Measurements from ENCODE around the gene NR4A3. TPM values are rescaled to one million over a fixed set of nuclear protein-coding genes. Genes with fewer than 3 reads are reported as not detected.
A peak's percentile ranks its signal among the peaks of the same experiment; 100 is the strongest.

Gene NR4A3
- polyA plus RNA-seq, 1 of the 3 experiments (the other 2 are of a cell fraction) = 1.3 TPM

DNA sequence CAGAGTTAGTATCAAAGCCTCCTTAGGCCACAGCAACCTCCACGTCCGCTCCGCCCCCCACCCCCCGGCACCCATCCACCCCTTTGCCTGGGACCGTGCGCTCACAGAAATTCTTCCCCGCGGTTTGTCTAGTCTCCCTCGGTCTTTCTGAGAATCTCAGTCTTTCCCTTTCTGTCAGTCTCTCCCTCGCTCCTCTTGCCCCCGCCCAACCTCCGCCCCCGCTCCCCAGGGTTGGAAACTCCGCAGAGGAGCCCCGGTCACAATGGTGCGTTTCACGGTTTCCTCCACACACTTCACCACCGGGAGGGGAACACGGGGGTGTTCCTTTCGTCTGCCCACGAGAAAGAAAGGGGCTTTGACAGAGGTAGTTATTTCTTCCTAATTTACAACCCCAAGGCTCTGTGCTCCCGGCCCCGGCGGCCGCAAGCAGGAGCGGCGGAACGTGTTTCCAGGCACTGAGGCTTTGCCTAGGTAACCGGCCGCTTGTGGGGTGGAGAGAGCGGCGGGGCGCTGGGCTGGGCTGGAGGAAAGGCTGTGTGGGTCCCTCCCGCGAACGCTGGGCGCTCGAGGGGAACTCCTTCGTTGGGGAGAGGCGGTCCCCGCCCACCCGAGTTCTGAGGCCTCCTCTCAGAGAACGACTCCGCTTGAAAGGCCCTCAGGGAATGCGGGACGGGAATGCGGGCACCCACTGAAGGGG lies 2.1 kb downstream of the NR4A3 start:
- Histone ChIP-seq H3K79me2 (ENCODE audit: insufficient read depth) (peaks cover 1% of the 10 kb centered on the region), H3K27ac (ENCODE audit: low read depth in 2 of 2, low read length in 1 of 2) (peak overlapping the region in 1 of 2 experiments; percentile 95; a peak in 2 of 4 replicates), H3K4me1 (ENCODE audit: control insufficient read depth in 1 of 2, insufficient read depth in 2 of 2, low read depth in 1 of 2, low read length in 1 of 2) (peaks cover 1 to 9% of the 10 kb centered on the region in 2 experiments; a peak in 3 of 4 replicates), H2AFZ (ENCODE audit: low read depth) (peak overlapping the region; percentile 84; the same call in 1 of the 2 replicates), H3K4me3 (ENCODE audit: low read depth in 2 of 2, low read length in 1 of 2) (peak overlapping the region; percentile 91 to 97), H4K20me1 (ENCODE audit: insufficient read depth) (no peaks in the 10 kb centered on the region; the same call in 1 of the 2 replicates), H3F3A (replicated peaks; ENCODE audit: insufficient read depth) (peaks cover 28% of the 10 kb centered on the region), H3K9me3 (no peaks in the 10 kb centered on the region), H3K36me3 (replicated peaks in 1 of 2; ENCODE audit: control insufficient read depth in 1 of 2, insufficient read depth in 2 of 2, low read length in 1 of 2) (no peaks in the 10 kb centered on the region), H3K9me2 (no peaks in the 10 kb centered on the region), H3K9ac (peak overlapping the region; percentile 88), H3K4me2 (peak overlapping the region; percentile 95), H3K27me3 (ENCODE audit: insufficient read depth) (no peaks in the 10 kb centered on the region)
- peak; percentile 78 for DNase-seq
- ChIA-PET CTCF (interaction anchor here (1.0 kb wide), 1 partner anchor 526 kb away, joined by 4 read pairs; no protein-coding TSS in a partner anchor), POLR2A (no interaction called here)
- TF ChIP-seq IRF3 (IDR thresholded peaks at IDR 0.05; ENCODE audit: low read depth, low read length) (no peak), CHD2 (IDR thresholded peaks at IDR 0.05; ENCODE audit: low read length, partially characterized antibody) (no peak), EZH2phosphoT487 (IDR thresholded peaks at IDR 0.05; ENCODE audit: borderline replicate concordance, low read depth) (no peak), NRF1 (IDR thresholded peaks at IDR 0.05; ENCODE audit: low read depth, low read length) (no peak), TCF12 (IDR thresholded peaks at IDR 0.05) (no peak), RXRA (IDR thresholded peaks at IDR 0.05; ENCODE audit: borderline replicate concordance, low read depth) (no peak), SMC3 (IDR thresholded peaks at IDR 0.05; ENCODE audit: low read depth, low read length) (no peak), EP300 (IDR thresholded peaks at IDR 0.05; ENCODE audit: borderline replicate concordance in 1 of 2, low read depth in 1 of 2, low read length in 1 of 2) (no peak), MEF2A (IDR thresholded peaks at IDR 0.05; ENCODE audit: borderline replicate concordance, low read depth) (no peak)
- TF ChIP-seq, protein P1, sequence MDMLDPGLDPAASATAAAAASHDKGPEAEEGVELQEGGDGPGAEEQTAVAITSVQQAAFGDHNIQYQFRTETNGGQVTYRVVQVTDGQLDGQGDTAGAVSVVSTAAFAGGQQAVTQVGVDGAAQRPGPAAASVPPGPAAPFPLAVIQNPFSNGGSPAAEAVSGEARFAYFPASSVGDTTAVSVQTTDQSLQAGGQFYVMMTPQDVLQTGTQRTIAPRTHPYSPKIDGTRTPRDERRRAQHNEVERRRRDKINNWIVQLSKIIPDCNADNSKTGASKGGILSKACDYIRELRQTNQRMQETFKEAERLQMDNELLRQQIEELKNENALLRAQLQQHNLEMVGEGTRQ (IDR thresholded peaks at IDR 0.05; ENCODE audit: borderline replicate concordance, low read depth, low read length) = no peak
- TF ChIP-seq, protein P2, sequence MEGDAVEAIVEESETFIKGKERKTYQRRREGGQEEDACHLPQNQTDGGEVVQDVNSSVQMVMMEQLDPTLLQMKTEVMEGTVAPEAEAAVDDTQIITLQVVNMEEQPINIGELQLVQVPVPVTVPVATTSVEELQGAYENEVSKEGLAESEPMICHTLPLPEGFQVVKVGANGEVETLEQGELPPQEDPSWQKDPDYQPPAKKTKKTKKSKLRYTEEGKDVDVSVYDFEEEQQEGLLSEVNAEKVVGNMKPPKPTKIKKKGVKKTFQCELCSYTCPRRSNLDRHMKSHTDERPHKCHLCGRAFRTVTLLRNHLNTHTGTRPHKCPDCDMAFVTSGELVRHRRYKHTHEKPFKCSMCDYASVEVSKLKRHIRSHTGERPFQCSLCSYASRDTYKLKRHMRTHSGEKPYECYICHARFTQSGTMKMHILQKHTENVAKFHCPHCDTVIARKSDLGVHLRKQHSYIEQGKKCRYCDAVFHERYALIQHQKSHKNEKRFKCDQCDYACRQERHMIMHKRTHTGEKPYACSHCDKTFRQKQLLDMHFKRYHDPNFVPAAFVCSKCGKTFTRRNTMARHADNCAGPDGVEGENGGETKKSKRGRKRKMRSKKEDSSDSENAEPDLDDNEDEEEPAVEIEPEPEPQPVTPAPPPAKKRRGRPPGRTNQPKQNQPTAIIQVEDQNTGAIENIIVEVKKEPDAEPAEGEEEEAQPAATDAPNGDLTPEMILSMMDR (IDR thresholded peaks at IDR 0.05) = no peak
- WGBS (ENCODE audit: low lambda C conversion rate) = 2% methylated on average over 26 of the region's 47 CpGs
